Endometrium (tissue), 2 donors: Measurements from ENCODE around the gene APBB1.
"Not testable (repeated sequence)": the region's sequence is repeated elsewhere in the genome, so short reads cannot be mapped to it uniquely, and the experiment has no call there.

ENCODE experiments used
- FAIRE-seq: peaks from 2 replicates; lab custom pipeline; 2012; peaks lifted over from hg19 to GRCh38; lab: Jason Lieb, UNC
- donor health status: control.
- donor health status: control.

Gene APBB1

GRCh38 chr11:6417907-6418556 is 862 bp downstream of the APBB1 start:
- no peak for FAIRE-seq

DNA sequence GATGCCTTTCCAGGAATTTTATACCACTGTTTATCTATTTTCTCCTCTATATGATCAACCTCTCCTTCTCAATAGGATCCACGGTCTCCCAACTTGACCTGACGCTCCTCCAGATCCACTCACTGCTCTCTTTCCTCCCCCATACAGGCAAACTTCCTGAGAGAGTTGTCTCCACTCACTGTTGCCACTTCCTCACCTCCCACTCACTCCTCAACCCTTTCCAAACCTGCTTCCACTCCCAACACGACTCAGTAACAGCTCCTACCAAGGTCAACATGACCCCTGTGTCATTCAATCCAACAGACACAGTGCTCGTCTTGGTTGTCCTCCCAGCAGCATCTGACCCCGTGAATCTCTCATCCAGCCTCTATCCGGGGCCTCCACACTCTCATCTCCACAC is 3.1 kb downstream of the APBB1 start:
- no peak for FAIRE-seq

DNA sequence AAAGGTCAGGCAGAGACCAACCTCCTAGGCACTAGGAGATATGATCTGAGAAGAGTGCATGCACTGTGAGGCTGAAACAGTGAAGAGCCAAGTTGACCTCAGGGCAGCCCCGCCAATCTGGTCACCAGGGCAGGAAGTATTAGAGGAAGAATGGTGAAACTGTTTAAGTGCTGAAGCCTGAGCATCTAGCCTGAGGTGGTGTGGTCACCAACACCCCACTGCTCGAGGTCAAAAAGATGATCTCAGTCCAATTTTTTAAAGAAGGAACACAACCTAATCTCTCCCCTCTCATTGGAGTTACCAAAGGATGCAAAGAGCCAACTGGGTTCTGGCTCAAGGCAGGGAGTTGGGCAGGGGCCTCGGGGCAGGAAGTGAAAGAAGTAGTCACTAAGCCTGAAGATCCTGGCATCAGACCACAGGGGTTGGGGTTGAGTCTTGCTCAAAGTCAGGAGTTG is 4.0 kb downstream of the APBB1 start:
- FAIRE-seq, result no peak

GRCh38 chr11:6413791-6414201 is 5.1 kb downstream of the APBB1 start:
- no peak for FAIRE-seq

- no peak for FAIRE-seq
Observed at GRCh38 chr11:6411594-6412031, 7.3 kb downstream of the APBB1 start.

DNA sequence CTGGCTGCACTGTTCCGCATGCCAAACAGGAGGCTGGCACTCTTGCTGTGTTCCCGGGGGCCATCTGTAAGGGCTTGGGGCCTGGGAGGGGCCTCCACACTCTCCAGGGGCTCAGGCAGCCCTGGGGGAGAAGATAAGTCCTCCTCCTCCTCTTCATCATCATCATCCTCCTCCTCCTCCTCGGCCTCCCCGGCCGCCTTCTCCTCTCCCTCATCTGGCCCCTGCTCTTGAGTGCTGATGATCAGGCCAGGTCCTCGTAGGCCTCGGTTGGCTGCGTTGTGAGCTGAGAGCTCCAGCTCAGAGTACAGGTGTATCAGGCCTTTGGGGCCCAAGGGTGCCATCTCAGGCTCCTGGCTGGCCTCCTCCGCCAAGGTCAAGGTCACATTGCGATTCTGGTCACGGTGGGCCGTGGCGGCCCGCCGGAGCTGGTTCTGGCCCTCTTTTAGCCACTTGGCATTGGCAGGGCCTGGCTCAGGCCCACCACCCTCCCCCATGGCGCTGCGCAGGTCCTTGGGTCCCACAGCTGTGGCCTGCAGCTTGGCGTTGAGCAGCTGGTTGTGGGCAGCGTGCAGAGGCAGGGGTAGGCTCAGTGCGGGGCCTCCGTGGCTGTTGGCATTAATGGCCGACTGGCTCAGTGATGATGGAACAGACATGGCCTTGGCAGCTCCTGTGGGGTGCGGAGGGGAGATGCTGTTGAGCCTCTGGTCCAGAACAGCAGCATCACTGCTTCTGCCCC is 8.0 kb downstream of the APBB1 start:
- no peak for FAIRE-seq

DNA sequence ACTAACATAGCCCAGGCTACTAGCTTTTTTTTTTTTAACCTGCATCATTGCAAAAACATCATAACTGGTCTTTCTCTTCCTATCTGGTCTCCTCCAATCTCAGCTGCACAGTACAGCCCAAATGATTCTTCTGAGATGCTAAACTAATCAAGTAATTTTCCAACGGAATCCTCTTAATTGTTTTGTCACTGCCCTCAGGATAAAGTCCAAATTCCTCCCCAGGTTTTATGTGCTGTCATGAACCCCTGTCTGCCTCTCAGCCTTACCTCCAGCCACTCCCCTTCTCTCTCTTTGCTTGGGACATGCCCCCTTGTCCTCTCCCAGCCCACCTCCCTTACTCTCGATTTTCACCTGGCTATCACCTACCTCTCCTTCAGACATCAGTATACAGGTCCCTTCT is 12.5 kb downstream of the APBB1 start:
- no peak for FAIRE-seq

- FAIRE-seq, result no peak
Observed at GRCh38 chr11:6405846-6406245, 13.0 kb downstream of the APBB1 start.

- FAIRE-seq, result no peak
Observed at GRCh38 chr11:6405052-6405667, 13.7 kb downstream of the APBB1 start.

- no peak for FAIRE-seq
Observed at GRCh38 chr11:6404342-6405051, 14.4 kb downstream of the APBB1 start.

DNA sequence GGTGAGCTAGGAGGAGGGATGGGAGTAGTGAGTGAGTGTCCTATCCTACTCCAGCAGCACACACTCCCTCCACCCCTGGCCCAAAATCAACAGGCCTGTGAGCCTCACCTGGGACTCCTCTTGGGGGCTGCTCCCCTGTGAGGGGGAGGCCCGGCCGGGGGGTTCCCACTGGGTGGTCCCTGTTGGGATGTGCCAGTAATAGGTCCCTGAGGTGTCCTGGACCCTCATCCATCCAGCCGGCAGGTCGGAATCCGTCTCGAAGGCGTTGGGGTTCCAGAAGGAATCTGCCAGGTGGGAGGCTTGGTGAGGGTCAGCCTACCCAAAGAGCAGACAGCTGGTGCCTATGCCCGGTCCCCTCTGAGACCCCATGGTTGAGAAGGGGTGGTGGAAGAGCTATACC is 15.4 kb downstream of the APBB1 start:
- FAIRE-seq, result no peak

DNA sequence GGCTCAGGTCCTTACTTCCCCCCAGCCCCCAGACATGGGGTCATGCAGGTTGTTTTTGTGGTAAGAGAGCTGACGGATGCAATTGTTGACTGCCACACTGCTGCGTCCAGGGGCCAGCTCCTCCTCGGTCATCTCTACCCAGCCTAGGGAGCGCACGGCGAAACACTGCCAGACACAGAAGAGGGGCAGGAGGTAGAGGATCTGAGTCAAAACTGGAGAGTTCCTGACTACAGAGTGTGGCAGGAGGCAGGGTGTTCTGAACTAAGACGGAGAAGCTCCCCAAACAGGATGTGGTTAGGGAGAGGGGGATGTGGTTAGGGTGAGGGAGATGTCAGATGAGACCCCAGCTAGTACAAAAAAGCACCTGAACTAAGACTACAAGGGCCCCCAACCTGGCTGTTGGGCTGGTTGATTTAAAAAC is 16.3 kb downstream of the APBB1 start:
- no peak for FAIRE-seq

GRCh38 chr11:6402061-6402470 is 16.8 kb downstream of the APBB1 start:
- FAIRE-seq, result no peak

GRCh38 chr11:6401464-6401863 is 17.4 kb downstream of the APBB1 start:
- FAIRE-seq, result no peak

GRCh38 chr11:6400431-6401345 is 18.2 kb downstream of the APBB1 start:
- FAIRE-seq, result no peak

DNA sequence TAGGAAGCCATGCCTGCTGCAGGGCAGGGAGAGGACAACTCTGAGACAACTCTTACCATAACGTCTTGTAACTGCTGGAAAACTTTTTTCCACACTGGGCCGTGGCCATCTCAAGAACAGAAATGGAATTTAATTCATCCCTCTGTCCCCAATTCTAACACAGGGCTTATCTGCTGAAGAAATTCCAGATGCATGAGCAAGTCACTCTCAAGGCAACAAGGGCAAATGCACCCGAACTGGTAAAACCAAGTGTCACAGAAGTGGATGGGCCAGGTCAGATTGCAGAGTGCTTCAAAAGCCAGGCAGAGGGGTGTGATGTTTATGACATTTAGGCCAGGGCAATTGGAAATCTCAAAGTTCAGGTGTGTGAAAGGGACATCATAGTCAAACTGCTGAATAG is 21.3 kb downstream of the APBB1 start:
- FAIRE-seq, result no peak

- no peak for FAIRE-seq
Observed at GRCh38 chr11:6397156-6397555, 21.7 kb downstream of the APBB1 start.

DNA sequence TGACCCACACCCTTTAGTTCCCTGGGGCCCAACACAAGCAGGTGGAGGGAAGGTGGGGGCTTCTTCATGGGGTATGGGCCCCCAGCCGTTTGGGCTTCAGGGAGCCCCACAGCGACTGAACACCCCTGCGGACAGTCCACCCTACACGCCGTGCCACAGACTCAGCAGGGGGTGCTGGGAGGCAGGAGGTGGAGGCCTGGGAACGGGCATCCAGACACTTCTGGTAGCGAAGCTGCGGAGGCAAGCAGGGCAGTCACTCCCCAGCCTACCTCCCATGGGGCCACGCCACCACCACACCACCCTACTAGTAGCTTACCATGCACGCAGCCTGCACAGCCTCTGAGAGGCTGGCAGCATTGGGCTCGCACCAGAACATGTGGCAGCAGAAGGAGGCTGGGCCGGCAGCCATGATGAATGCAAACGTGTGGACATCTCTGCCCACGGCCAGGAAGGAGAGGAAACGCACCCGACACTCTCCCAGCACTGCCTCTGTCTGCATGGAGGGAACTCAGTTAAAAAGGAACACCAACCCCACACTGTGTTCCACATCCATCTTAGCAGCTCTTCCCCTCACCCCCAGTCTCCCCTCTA is 23.3 kb downstream of the APBB1 start:
- FAIRE-seq, result no peak

DNA sequence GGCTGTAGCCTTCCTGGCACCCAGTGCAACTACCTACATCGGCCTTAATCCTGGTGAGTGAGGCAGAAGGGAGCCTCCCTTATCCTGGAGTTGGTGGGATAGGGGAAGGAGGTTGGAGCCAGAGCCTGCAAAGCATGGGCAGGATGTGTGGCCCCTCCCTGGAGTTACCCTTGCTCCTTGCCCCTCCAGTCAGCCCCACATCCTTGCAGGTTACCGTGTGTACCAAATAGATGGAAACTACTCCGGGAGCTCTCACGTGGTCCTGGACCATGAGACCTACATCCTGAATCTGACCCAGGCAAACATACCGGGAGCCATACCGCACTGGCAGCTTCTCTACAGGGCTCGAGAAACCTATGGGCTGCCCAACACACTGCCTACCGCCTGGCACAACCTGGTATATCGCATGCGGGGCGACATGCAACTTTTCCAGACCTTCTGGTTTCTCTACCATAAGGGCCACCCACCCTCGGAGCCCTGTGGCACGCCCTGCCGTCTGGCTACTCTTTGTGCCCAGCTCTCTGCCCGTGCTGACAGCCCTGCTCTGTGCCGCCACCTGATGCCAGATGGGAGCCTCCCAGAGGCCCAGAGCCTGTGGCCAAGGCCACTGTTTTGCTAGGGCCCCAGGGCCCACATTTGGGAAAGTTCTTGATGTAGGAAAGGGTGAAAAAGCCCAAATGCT is 24.8 kb downstream of the APBB1 start:
- FAIRE-seq, result no peak

GRCh38 chr11:6392251-6392650 is 26.6 kb downstream of the APBB1 start:
- FAIRE-seq, result not testable (repeated sequence)
